WTC11 (cell line): ENCODE data around the gene ATP2B3. TPM values are rescaled to one million over a fixed set of nuclear protein-coding genes. Genes with fewer than 3 reads are reported as not detected.

Source experiments
- ATAC-seq: fragments of 200-7000 bp; cut with Tn5 transposase; 2 replicates; pipeline ENCODE4 v1.10.0; 2021; ENCODE audit warnings: mild to moderate bottlenecking, moderate library complexity
- CTCF ChIA-PET: fragments of 300-600 bp; sonication (Branson Sonifier 250); formaldehyde crosslinking; loops from one replicate; lab custom pipeline; 2021; ENCODE audit warnings: antibody characterized with exemption; lab: Charles Lee
- POLR2A ChIA-PET: fragments of 350-600 bp; sonication (Branson Sonifier 250); formaldehyde crosslinking; loops from one replicate; lab custom pipeline; 2021; ENCODE audit warnings: antibody characterized with exemption; lab: Charles Lee
- DNase-seq: peaks from one replicate; pipeline ENCODE4 v3.0.0; 2021; ENCODE audit warnings: low spot score
- H3K27ac Mint-ChIP-seq: 2 replicates; pipeline ENCODE4 v1.8.0; 2021; ENCODE audit warnings: mixed read lengths
- H3K27me3 Mint-ChIP-seq: 2 replicates; pipeline ENCODE4 v1.8.0; 2021; ENCODE audit warnings: low read depth, mild to moderate bottlenecking, moderate library complexity, mixed read lengths
- H3K36me3 Mint-ChIP-seq: 2 replicates; pipeline ENCODE4 v1.8.0; 2021; ENCODE audit warnings: mixed read lengths
- H3K4me1 Mint-ChIP-seq: 2 replicates; pipeline ENCODE4 v1.8.0; 2022; ENCODE audit warnings: mixed read lengths
- H3K4me3 Mint-ChIP-seq: 2 replicates; pipeline ENCODE4 v1.8.0; 2021; ENCODE audit warnings: mild to moderate bottlenecking, moderate library complexity, mixed read lengths
- H3K9me3 Mint-ChIP-seq: 2 replicates; pipeline ENCODE4 v1.8.0; 2021; ENCODE audit warnings: mixed read lengths
- ATF1 ChIP-seq: sonication (generic); formaldehyde crosslinking; IDR thresholded peaks from 2 replicates; pipeline ENCODE4 v1.8.1; 2023; ENCODE audit warnings: mild to moderate bottlenecking, moderate library complexity, missing genetic modification reagents
- CREM ChIP-seq: sonication (generic); formaldehyde crosslinking; IDR thresholded peaks from 2 replicates; pipeline ENCODE4 v1.8.1; 2022; ENCODE audit warnings: mild to moderate bottlenecking, missing genetic modification reagents, moderate library complexity
- CTCF ChIP-seq: fragments of 200-600 bp; IDR thresholded peaks from 2 replicates; pipeline ENCODE4 v1.8.0; 2022; ENCODE audit warnings: antibody characterized with exemption
- ESRRA ChIP-seq: sonication (generic); formaldehyde crosslinking; IDR thresholded peaks from 2 replicates; pipeline ENCODE4 v1.8.1; 2022; ENCODE audit warnings: mild to moderate bottlenecking, missing genetic modification reagents, borderline replicate concordance
- FOXP1 ChIP-seq: sonication (generic); formaldehyde crosslinking; IDR thresholded peaks from 2 replicates; pipeline ENCODE4 v1.8.0; 2022; ENCODE audit warnings: missing genetic modification reagents, mild to moderate bottlenecking, moderate library complexity, borderline replicate concordance
- FOXP4 ChIP-seq: sonication (generic); formaldehyde crosslinking; IDR thresholded peaks from 2 replicates; pipeline ENCODE4 v1.8.0; 2022; ENCODE audit warnings: mild to moderate bottlenecking, missing genetic modification reagents
- GRHL2 ChIP-seq: fragments of 250-450 bp; sonication (Bioruptor Pico); IDR thresholded peaks from 2 replicates; pipeline ENCODE4 v1.8.0; 2022; ENCODE audit warnings: mild to moderate bottlenecking, moderate library complexity; ENCODE audit not compliant: insufficient replicate concordance, severe bottlenecking
- MYBL2 ChIP-seq: sonication (generic); formaldehyde crosslinking; IDR thresholded peaks from 2 replicates; pipeline ENCODE4 v1.8.1; 2023; ENCODE audit warnings: mild to moderate bottlenecking, moderate library complexity, missing genetic modification reagents
- NFE2L1 ChIP-seq: sonication (generic); formaldehyde crosslinking; IDR thresholded peaks from 2 replicates; pipeline ENCODE4 v1.8.1; 2023; ENCODE audit warnings: missing genetic modification reagents
- NR3C1 ChIP-seq: sonication (generic); formaldehyde crosslinking; conservative IDR thresholded peaks from 2 replicates; pipeline ENCODE4 v1.8.1; 2023; ENCODE audit warnings: low read depth, mild to moderate bottlenecking, missing genetic modification reagents
- PRRX2 ChIP-seq: fragments of 250-450 bp; sonication (Bioruptor Pico); IDR thresholded peaks from 2 replicates; pipeline ENCODE4 v1.8.0; 2021; ENCODE audit warnings: mild to moderate bottlenecking
- TEAD1 ChIP-seq: sonication (generic); formaldehyde crosslinking; IDR thresholded peaks from 2 replicates; pipeline ENCODE4 v1.8.0; 2022; ENCODE audit warnings: mild to moderate bottlenecking, missing genetic modification reagents
- TEAD4 ChIP-seq: sonication (generic); formaldehyde crosslinking; IDR thresholded peaks from 2 replicates; pipeline ENCODE4 v1.8.0; 2022; ENCODE audit warnings: mild to moderate bottlenecking, missing genetic modification reagents
- ZBTB21 ChIP-seq: sonication (generic); formaldehyde crosslinking; IDR thresholded peaks from 2 replicates; pipeline ENCODE4 v1.8.1; 2023; ENCODE audit warnings: mild to moderate bottlenecking, missing genetic modification reagents, borderline replicate concordance
- ZNF317 ChIP-seq: sonication (generic); formaldehyde crosslinking; IDR thresholded peaks from 2 replicates; pipeline ENCODE4 v1.8.1; 2023; ENCODE audit warnings: low read depth, mild to moderate bottlenecking, moderate library complexity, missing genetic modification reagents, borderline replicate concordance
- ZNF423 ChIP-seq: fragments of 250-450 bp; sonication (Bioruptor Pico); IDR thresholded peaks from 2 replicates; pipeline ENCODE4 v2.1.2; 2022; ENCODE audit warnings: mild to moderate bottlenecking, moderate library complexity
- total RNA-seq: library from RNA; stranded (reverse); gene quantifications from 3 replicates; pipeline ENCODE4 v1.2.3, GENCODE V29; 2021
- TF ChIP-seq, protein P1 (sequence below): fragments of 250-450 bp; sonication (Bioruptor Pico); IDR thresholded peaks from 2 replicates; pipeline ENCODE4 v1.9.0; 2021; ENCODE audit warnings: mild to moderate bottlenecking
- TF ChIP-seq, protein P2 (sequence below): sonication (generic); formaldehyde crosslinking; IDR thresholded peaks from 2 replicates; pipeline ENCODE4 v1.8.1; 2022; ENCODE audit warnings: mild to moderate bottlenecking, moderate library complexity, missing genetic modification reagents
- TF ChIP-seq, protein P3 (sequence below): sonication (generic); formaldehyde crosslinking; IDR thresholded peaks from 2 replicates; pipeline ENCODE4 v1.8.1; 2022; ENCODE audit warnings: mild to moderate bottlenecking, missing genetic modification reagents, moderate library complexity, borderline replicate concordance

ATP2B3 gene
- total RNA-seq, 1 experiment from 2014 or later = 0.28 TPM

DNA sequence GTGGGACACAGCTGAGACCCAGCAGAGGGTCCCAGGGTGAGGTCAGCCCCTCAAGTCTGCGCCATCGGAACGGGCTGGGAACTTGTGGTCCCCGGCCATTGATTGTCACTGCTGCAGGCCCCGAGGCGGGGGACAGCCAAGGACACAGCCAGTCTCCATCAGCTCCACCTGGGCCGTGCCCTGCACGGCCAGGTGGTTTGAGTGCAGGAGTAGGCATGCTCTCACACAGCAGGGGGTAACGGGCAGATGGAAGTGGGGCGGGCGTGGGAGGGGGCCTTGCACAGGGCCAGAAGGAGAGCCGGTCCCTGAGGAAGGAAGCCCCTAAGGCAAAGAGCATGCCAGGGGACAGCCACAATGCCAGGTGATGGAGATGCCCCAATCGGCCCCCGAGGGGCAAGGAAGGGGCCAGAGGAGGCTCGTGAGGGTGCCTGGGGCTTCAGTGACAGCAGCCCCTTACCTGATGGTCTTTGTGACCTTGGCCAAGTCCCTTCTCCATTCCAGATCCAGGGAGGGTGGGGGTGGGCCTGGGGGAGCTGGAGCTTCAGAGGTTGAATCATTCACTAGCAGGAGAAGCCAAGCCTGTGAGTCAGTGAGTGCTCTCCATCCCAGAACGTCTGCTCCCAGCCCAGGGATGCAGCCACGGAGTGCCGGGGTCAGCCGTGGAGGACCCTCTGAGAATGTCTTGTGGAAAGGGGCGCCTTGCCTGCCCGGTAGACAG is 2.3 kb downstream of the ATP2B3 start:
- no peaks in the 10 kb centered on the region for H3K9me3 Mint-ChIP-seq
- no peak overlapping the region for H3K27ac Mint-ChIP-seq
- H3K36me3 Mint-ChIP-seq = no peaks in the 10 kb centered on the region
- TF ChIP-seq TEAD1 (CRISPR knock-in tag) (no peak), MYBL2 (CRISPR knock-in tag) (no peak), FOXP1 (CRISPR knock-in tag) (no peak), ZNF317 (CRISPR knock-in tag) (no peak), ATF1 (CRISPR knock-in tag) (no peak), CREM (CRISPR knock-in tag) (no peak), FOXP4 (CRISPR knock-in tag) (no peak), ZNF423 (CRISPR knock-in tag) (no peak), TEAD4 (CRISPR knock-in tag) (no peak), NR3C1 (CRISPR knock-in tag) (no peak), ZBTB21 (no peak), ESRRA (no peak), GRHL2 (CRISPR knock-in tag) (no peak), PRRX2 (no peak), NFE2L1 (CRISPR knock-in tag) (no peak), CTCF (no peak)
- TF ChIP-seq, protein P1, sequence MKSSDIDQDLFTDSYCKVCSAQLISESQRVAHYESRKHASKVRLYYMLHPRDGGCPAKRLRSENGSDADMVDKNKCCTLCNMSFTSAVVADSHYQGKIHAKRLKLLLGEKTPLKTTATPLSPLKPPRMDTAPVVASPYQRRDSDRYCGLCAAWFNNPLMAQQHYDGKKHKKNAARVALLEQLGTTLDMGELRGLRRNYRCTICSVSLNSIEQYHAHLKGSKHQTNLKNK (CRISPR knock-in tag) = no peak
- TF ChIP-seq, protein P2, sequence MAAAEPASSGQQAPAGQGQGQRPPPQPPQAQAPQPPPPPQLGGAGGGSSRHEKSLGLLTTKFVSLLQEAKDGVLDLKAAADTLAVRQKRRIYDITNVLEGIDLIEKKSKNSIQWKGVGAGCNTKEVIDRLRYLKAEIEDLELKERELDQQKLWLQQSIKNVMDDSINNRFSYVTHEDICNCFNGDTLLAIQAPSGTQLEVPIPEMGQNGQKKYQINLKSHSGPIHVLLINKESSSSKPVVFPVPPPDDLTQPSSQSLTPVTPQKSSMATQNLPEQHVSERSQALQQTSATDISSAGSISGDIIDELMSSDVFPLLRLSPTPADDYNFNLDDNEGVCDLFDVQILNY (CRISPR knock-in tag) = no peak
- TF ChIP-seq, protein P3, sequence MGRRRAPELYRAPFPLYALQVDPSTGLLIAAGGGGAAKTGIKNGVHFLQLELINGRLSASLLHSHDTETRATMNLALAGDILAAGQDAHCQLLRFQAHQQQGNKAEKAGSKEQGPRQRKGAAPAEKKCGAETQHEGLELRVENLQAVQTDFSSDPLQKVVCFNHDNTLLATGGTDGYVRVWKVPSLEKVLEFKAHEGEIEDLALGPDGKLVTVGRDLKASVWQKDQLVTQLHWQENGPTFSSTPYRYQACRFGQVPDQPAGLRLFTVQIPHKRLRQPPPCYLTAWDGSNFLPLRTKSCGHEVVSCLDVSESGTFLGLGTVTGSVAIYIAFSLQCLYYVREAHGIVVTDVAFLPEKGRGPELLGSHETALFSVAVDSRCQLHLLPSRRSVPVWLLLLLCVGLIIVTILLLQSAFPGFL (CRISPR knock-in tag) = no peak
- ATAC-seq (no peak), DNase-seq (no peak)
- 0 out of 2 replicates have a peak, but pooled peaks cover 3% of the 10 kb centered on the region for H3K4me1 Mint-ChIP-seq
- peaks cover 37% of the 10 kb centered on the region for H3K27me3 Mint-ChIP-seq
- H3K4me3 Mint-ChIP-seq = no peak overlapping the region
- ChIA-PET CTCF (interaction anchor here (0.9 to 1.0 kb wide), 2 partner anchors 10 to 12 kb away, joined by 3 to 4 read pairs; no protein-coding TSS in a partner anchor), POLR2A (no interaction called here)
